Measurements from ENCODE around the gene INHA.

The INHA gene

GRCh38 chr2:219560037-219560892 is 11.8 kb upstream of the INHA start:
- no peak for DNase-seq

- no peak for DNase-seq
These were observed 11.3 kb upstream of the INHA start for GRCh38 chr2:219560893-219561178.

GRCh38 chr2:219561179-219562048 is 10.7 kb upstream of the INHA start:
- no peak for DNase-seq

- no peak for DNase-seq
These were observed 9.8 kb upstream of the INHA start for GRCh38 chr2:219562049-219563020.

GRCh38 chr2:219563271-219563928 is 8.7 kb upstream of the INHA start:
- DNase-seq, result no peak

- DNase-seq, result no peak
These were observed 6.7 kb upstream of the INHA start for GRCh38 chr2:219565130-219566080.

GRCh38 chr2:219566640-219567039 is 5.5 kb upstream of the INHA start:
- DNase-seq, result no peak

- no peak for DNase-seq
These were observed 5.0 kb upstream of the INHA start for GRCh38 chr2:219567131-219567530.

- no peak for DNase-seq
These were observed 4.2 kb upstream of the INHA start for GRCh38 chr2:219567791-219568361.

GRCh38 chr2:219569041-219569440 is 3.1 kb upstream of the INHA start:
- no peak for DNase-seq

- no peak for DNase-seq
These were observed 2.5 kb upstream of the INHA start for GRCh38 chr2:219569635-219570034.

- DNase-seq, result no peak
These were observed 1.8 kb upstream of the INHA start for GRCh38 chr2:219570194-219570923.

- no peak for DNase-seq
These were observed 1.2 kb upstream of the INHA start for GRCh38 chr2:219570924-219571310.

GRCh38 chr2:219571311-219572236 is 536 bp upstream of the INHA start, which contains the start of gene OBSL1:
Gene OBSL1 (minus strand): TSS chr2:219571539. CDS start chr2:219571232, 307 bp downstream.
- DNase-seq, result no peak

GRCh38 chr2:219573166-219573565 is 1.1 kb downstream of the INHA start:
- DNase-seq, result no peak

GRCh38 chr2:219574484-219575311 is 2.6 kb downstream of the INHA start:
- DNase-seq, result no peak

- no peak for DNase-seq
These were observed 3.7 kb downstream of the INHA start for GRCh38 chr2:219575566-219576504.

Data from activated naive CD4-positive, alpha-beta T cell treated with anti-CD3 and anti-CD28 coated beads, Interleukin-2, amount 50 U/mL, for 16 hours (primary cell).